COLO668 (cell line): ENCODE results near the gene DAPK1.

ENCODE experiments used
- DNase-seq: peaks from one replicate; lab custom pipeline; 2025; ENCODE audit not compliant: unreplicated experiment; lab: John Stamatoyannopoulos, UW

DAPK1 gene

DNA sequence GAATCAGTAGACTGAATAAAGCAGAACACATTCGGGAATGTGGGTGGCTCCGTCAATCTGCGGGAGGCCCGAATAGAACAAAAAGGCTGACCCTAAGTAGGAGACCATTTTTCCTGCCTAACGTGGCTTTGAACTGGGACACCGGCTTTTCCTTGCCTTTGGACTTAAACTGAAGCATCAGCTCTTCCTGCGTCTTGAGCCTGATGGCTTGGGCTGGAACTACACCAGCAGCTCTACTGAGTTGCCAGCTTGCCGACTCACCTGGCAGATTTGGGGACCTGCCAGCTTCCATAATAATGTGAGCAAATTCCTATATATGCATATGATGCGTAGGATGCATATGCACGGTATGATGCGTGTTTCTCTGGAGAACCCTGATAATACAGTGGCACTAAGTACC lies 111.3 kb downstream of the DAPK1 start:
- no peak for DNase-seq

DNA sequence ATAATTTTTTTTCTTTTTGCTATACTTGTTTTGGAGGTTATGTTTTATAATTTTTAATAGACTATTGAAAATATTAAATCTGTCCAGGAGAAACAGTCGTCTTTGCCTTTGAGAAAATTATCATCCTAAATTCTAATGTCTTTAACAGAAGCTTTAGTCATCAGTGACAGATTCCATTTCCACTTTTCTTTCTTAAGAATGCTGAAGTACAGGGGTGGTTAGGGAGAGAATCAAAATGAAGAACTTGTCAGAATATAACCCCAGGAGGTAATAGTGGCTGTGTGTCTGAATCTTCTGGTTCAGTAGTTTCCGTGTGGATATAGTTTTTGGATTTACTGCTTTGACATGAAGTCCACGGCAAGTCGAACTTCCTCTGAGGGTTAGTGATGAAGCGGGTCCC lies 111.8 kb downstream of the DAPK1 start:
- no peak for DNase-seq

DNA sequence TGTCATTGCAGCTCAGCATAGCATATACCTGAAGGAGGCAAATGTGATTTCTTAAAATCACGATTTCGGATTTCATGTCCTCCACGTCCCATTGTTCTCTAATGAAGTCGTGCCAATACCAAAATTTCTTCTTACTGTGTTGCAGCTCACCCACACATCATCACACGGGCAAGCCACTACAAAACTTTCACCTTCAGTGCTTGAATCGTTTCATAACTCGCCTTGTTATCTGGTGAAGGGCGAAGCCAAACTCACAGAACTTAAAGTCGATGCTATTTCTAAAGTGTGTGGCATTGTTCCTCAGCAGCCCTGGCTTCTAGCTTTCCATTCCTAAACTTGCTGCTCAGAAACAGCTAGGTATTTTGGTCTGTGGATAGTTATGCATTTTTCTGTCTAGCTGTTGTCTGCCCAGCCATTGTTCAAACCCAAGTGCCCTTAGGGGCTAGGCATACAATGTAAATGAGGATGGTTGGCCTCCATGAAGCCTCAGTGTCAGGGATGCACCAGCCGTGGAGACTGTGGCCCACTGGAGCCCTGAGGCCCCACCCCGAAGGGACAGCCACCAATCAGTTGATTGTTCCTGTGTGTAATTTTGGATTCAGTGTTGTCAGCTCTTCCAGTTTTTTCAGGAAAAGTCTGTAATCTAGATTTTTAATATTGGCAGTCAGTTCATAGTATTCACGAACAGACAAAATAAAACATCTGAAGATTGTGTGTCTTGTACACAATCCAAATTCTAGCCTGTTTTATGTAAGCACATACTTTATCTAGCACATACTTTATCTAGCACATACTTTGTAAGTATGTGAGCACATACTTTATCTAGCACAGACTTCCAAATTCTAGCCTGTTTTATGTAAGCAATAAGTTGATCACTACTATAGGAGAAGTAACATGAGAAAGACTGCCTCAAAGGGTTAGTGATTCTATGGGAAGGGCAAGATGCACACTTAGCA lies 112.8 kb downstream of the DAPK1 start:
- no peak for DNase-seq

DNA sequence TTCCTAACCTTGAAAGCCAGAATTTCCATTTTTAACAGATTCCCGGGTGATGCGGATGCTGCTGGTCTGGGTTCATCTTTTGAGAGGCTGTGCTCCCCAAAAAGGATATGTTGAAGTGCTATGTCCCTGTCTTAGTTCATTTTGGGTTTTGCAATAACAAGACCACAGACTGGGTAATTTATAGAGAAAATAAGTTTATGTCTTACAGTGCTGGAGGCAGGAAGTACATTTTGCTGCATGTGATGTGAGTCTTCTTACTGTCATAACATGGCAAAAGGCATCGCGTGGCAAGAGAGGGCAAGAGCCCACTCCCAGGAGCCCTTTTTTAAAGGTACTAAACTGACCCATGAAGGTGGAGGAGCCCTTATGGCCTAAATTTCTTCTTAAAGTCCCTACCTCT lies 114.1 kb downstream of the DAPK1 start:
- no peak for DNase-seq

DNA sequence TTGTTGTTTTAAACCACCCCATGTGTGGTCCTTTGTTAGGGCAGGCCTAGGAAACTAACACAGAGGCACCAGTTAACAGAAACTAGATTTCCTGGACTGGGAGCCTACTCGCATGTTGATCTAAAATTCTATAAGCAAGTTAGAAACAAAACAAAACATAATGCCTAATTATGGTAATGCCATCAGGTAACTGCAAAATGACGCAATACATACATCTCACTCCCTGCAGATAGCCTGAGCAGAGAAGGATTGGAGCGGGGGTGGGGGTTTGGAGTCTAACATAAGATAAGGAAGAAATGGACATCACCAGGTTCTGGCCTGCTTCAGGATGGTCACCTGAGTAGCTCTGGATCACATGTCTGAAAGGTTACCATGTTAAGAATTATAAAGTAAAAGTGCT lies 114.9 kb downstream of the DAPK1 start:
- DNase-seq: no peak

- DNase-seq: no peak
Observed at GRCh38 chr9:87613265-87614111, 115.8 kb downstream of the DAPK1 start.

GRCh38 chr9:87614397-87614796 lies 116.7 kb downstream of the DAPK1 start:
- DNase-seq: no peak

GRCh38 chr9:87615136-87615535 lies 117.5 kb downstream of the DAPK1 start:
- no peak for DNase-seq

DNA sequence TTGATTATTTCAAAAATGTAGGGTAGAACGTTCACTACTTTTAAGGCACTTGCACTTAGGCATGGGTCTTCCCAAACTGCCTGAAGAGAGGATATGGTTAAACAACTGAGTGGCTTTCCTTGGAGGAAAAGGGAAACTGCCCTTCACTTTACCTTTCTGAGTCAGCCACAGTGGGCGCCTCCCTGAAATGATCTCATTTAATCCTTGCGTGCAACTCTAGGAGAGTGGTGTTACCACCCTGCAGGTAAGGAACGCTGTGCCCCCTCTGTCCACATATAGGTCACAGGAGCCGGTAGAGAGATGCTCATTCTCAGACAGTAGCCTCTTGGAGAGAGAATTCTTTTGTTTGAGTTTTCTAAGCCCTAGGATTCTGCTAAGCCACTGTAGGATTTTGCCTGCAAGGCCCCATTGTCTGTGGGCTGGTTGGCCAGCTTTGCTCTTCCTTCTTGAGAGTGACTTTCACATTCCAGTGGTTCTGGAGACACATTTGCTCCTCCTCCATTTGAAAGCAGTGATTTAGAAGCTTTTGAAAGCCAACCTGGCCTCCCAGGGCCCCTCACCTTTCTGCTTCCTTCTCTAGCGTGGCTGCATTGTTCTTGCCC lies 118.0 kb downstream of the DAPK1 start:
- DNase-seq: no peak

DNA sequence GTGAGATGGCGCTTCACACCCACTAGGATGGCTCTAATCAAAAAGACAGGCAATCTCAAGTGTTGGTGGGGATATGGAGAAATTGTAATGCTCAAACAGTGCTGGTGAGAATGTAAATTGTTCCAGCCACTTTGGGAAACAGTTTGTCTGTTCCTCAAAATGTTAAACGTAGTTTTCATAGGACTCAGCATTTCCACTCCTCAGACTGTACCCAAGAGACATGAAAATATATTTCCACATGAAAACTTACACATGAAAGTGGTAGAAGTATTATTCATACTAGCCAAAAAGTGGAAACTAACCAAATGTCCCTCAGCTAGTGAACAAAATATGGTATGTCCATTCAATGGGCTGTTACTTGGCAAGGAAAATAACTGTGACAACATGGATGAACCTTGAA lies 120.6 kb downstream of the DAPK1 start:
- DNase-seq: no peak

GRCh38 chr9:87618931-87619330 lies 121.3 kb downstream of the DAPK1 start:
- no peak for DNase-seq

GRCh38 chr9:87619346-87619745 lies 121.7 kb downstream of the DAPK1 start:
- DNase-seq: no peak

DNA sequence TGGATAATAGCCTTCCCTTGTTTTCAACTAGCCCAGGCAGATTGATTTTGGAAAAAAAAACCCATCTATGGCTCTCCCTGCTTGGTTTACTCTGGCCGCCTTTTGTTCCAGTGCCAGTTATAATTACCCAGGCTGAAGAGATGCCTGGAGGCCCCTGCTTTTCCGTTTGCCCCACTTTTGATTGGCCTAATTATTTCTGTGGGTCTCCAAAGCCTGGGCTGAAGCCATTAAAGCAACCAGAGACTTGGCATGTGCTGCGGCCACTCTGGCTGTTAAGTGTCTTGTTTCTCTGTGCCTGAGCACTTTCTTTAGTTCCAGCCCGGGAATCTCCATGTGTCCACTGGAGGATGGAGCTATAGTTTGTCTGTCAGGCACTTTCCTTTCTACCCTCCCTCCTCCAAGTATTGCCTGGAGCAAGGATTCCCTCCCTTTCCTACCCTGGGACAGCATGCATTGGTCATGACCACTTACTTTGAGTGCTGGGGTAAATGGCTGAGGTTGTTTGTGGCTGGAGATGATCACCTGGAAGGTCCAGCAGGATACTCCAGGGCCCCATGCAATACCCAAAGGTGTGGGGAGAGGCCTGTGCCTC lies 123.2 kb downstream of the DAPK1 start:
- DNase-seq: no peak

DNA sequence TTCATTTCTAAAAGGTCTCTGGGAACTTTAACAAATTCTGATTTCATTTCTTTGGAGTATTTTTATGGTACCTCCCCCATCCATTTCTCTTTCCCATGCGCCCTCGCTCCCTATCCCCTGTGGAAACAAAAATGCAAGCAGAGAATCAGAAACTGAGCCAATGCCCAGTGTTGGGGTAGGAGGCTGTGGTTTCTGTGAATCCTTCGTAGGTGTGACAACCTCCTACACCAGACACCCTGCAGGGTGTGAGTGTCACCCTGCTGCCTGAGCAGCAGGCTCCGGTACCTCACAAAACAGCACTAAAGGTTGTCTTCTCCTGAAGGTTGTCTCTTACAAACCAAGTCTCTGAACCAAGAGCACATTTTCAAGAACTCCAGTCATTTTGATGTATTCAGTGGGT lies 124.4 kb downstream of the DAPK1 start:
- no peak for DNase-seq

GRCh38 chr9:87622923-87623322 lies 125.3 kb downstream of the DAPK1 start:
- no peak for DNase-seq

DNA sequence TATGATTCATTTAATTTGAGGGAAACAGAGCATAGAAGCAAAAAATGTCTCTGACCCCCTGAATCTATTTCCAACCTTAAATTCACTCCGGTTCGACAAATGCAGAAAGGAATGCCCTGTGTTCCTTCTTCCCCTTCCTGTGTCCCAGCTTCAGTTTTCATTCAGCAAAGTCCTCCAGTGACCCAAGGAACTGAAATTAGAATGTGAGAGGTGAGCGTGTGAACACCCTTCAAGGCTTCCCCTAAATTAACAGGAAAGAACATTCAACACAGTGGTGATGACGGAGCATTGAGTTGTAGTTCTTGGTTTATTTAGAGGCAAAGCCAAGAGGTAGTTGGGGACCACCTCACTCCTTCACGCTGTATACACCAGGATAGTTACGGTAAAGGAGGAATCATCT lies 130.7 kb downstream of the DAPK1 start:
- no peak for DNase-seq

- DNase-seq: no peak
Observed at GRCh38 chr9:87629104-87629503, 131.4 kb downstream of the DAPK1 start.

DNA sequence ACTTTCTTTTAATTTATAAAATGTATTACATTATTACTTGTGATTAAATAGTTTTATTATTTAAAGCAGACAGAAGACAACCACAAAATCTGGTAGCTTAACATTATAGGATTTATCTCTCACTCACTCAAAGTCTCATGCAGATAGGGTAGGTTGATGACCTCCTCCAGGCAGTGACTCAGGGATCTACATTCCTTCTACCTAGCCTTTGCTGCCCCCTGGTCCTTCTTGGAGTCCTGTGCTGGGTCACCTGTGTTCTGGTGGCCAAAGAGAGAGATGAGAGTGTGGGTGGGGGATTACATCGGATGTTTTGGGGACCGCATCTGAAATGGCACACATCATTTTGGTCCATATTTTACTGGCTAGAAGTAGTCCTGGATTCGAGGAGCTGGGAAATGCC lies 132.6 kb downstream of the DAPK1 start:
- DNase-seq: no peak

- DNase-seq: no peak
Observed at GRCh38 chr9:87630846-87631245, 133.2 kb downstream of the DAPK1 start.

DNA sequence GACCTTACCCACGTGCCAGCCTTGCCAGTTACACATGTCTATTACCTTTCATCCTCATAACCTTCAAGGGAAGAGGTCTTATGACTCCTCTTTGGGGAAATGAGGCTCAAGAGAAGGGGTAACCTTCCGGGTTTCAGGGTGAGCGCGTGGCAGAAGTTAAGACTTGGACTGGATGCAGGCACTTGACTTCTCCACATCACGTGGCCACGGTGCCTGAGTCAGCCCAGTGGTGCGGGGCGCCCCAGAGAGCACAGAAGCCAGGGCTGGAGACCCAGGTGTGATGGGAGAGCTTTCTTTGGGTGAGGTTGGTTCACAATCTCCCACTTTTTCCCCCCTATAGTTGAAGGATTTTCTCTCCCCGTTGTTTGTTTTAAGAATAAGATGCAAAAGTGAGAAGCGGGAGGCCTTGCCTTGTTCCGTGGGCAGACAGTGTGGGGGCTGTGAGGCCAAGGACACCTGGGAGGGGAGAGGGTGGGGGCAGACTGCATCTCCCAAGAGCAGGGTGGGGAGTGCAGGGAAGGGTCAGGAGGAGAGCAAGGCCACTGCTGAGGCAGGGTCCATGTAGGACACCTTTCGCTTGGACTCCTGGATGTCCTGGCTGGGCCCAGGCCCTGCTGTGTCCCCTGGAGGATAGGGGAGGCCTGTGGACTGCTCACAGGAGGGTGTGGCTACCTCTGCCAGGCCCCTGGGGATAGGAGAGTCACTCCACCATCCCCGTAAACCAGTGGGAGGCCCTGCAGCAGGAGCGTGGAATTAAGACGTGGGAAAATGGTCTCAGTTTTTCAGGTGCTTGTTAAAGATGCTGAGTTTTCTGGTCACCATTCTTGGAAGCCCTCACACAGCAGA lies 138.2 kb downstream of the DAPK1 start:
- no peak for DNase-seq
